HEK293T (cell line): ENCODE results near the gene AEBP1.

Source experiments
- CTCF ChIA-PET: fragments of 350-600 bp; formaldehyde crosslinking; extraction: SDS; loops from one replicate; lab custom pipeline; 2021; ENCODE audit warnings: antibody characterized with exemption, inconsistent platforms; lab: Yijun Ruan, JAX
- POLR2A ChIA-PET: fragments of 350-600 bp; formaldehyde crosslinking; extraction: SDS; loops from one replicate; lab custom pipeline; 2020; ENCODE audit warnings: antibody characterized with exemption, inconsistent platforms; lab: Yijun Ruan, JAX
- DNase-seq: peaks from one replicate; pipeline ENCODE4 v3.0.0; 2012; ENCODE audit warnings: mixed read lengths; ENCODE audit errors: extremely low spot score
- ARNT ChIP-seq: fragments of 450-650 bp; IDR thresholded peaks from 2 replicates; pipeline ENCODE4 v1.6.1; 2017; ENCODE audit warnings: mild to moderate bottlenecking
- BHLHE40 ChIP-seq: fragments of 450-650 bp; IDR thresholded peaks from 2 replicates; pipeline ENCODE4 v1.6.1; 2016; ENCODE audit warnings: mild to moderate bottlenecking, moderate library complexity, borderline replicate concordance
- CTBP1 ChIP-seq: fragments of 450-650 bp; IDR thresholded peaks from 2 replicates; pipeline ENCODE4 v1.6.1; 2016; ENCODE audit warnings: borderline replicate concordance
- ELF4 ChIP-seq: fragments of 450-650 bp; IDR thresholded peaks from 2 replicates; pipeline ENCODE4 v1.6.1; 2017; ENCODE audit warnings: antibody characterized with exemption
- FOXA1 ChIP-seq: fragments of 450-650 bp; IDR thresholded peaks from 2 replicates; pipeline ENCODE4 v1.6.1; 2016; ENCODE audit warnings: mild to moderate bottlenecking
- FOXK2 ChIP-seq: fragments of 450-650 bp; IDR thresholded peaks from 2 replicates; pipeline ENCODE4 v1.6.1; 2016; ENCODE audit warnings: mild to moderate bottlenecking
- FOXM1 ChIP-seq: fragments of 450-650 bp; IDR thresholded peaks from 2 replicates; pipeline ENCODE4 v1.6.1; 2017; ENCODE audit warnings: mild to moderate bottlenecking, borderline replicate concordance
- HDGF ChIP-seq: fragments of 450-650 bp; IDR thresholded peaks from 2 replicates; pipeline ENCODE4 v1.6.1; 2017; ENCODE audit warnings: antibody characterized with exemption, borderline replicate concordance
- L3MBTL2 ChIP-seq: fragments of 450-650 bp; conservative IDR thresholded peaks from 2 replicates; pipeline ENCODE4 v1.6.1; 2016; ENCODE audit warnings: mild to moderate bottlenecking
- LEF1 ChIP-seq: fragments of 450-650 bp; IDR thresholded peaks from 2 replicates; pipeline ENCODE4 v1.6.1; 2017; ENCODE audit warnings: mild to moderate bottlenecking, borderline replicate concordance
- NFRKB ChIP-seq: fragments of 450-650 bp; IDR thresholded peaks from 2 replicates; pipeline ENCODE4 v1.6.1; 2016; ENCODE audit warnings: mild to moderate bottlenecking, moderate library complexity
- SP1 ChIP-seq: fragments of 450-650 bp; IDR thresholded peaks from 2 replicates; pipeline ENCODE4 v1.6.1; 2017
- SUZ12 ChIP-seq: fragments of 450-650 bp; IDR thresholded peaks from 2 replicates; pipeline ENCODE4 v1.6.1; 2016; ENCODE audit warnings: mild to moderate bottlenecking
- TARDBP ChIP-seq: fragments of 450-650 bp; IDR thresholded peaks from 2 replicates; pipeline ENCODE4 v1.6.1; 2016
- ZNF384 ChIP-seq: fragments of 450-650 bp; IDR thresholded peaks from 2 replicates; pipeline ENCODE4 v1.6.1; 2016
- TF ChIP-seq, protein P1 (sequence below): fragments of 450-650 bp; IDR thresholded peaks from 2 replicates; pipeline ENCODE4 v1.6.1; 2016

Gene AEBP1

DNA sequence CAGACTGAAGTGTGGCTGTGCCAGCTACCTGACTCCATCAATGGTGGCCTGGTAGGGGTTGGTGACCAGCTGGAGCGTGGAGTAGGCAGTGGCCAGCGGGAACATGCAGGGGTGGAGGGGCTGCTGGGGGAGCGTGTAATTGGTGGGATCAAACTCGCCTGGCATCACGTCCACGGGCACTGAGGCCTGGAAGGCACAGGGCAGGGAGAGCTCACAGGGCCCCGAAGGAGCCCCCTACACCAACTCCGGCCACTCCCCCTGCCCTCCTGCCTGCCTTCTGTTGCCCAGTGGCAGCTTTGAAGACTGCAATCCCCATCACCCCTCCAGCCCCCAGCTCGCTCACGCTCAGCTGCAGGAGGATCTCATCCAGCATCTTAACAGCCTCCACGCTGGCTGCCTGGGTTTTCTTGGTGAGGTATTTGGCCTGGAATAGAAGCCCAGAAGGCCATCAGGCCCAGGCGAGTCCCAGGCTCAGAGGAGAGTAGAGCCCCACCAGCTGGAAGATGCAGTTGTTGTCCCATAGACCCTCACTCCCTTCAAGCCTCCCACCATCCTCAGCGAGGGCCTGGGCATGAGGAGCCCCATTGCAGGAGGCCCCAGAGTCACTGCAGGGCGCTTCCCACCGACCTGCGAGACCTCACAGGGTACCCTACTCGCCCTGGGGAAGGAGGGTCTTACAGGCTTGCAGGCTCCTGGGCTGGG is 12.1 kb downstream of the AEBP1 start:
- CTCF ChIA-PET, result interaction anchor here (1.8 kb wide), 1 partner anchor 44 kb away, joined by 4 read pairs; no protein-coding TSS in a partner anchor
- no peak for DNase-seq

DNA sequence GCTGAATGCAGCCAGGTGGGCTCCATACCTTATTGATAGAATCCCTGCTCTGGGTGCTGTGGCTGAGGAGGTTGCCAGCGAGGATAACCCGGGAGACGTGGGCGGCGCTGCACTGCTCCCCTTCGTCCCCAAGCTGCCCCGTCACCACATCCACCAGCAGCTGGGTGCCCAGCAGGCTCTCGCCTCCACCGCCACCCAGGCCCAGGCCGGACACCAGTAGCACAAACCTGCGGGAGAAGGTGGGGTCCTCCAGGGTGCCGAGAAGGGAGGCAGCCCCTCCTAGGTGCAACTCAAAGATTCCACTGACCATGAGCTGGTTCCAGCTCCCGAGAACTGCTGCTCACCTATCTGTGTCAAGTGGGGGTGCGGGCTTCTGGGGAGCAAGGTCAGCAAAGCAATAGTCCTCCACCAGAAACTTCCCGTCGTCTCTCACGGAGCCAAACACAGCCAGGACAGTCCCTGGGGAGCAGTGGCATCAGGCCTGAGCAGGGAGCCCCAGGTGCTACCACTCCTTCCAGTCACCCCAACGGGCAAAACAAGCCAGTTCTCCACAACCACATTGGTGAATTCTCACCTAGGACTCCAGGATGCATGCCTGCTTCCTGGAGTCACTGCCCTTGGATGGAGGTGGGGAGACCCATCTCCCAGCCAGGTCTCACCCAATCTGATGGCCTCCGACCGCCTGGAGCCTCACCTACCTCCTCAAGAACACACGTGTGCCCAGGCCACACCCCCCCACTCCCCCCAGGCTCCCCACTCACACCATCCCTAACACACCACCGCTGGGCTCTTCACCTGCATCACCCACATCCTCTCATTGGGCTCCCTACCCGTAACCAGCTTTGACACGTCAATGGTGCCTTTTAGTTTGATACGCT is 12.9 kb downstream of the AEBP1 start:
- DNase-seq, result no peak
- CTCF ChIA-PET, result no interaction called here
- no peak for TF ChIP-seq LEF1
- TF ChIP-seq ZNF384, result no peak
- TF ChIP-seq L3MBTL2, result no peak
- POLR2A ChIA-PET, result interaction anchor here (0.7 to 3.2 kb wide), 4 partner anchors 7 to 21 kb away, joined by 3 to 11 read pairs (median 4); partner anchors contain the start of gene POLD2

More for the DNA sequence above, 12.1 kb downstream of the AEBP1 start:
- POLR2A ChIA-PET, result interaction anchor here (1.0 to 3.2 kb wide), 4 partner anchors 8 to 21 kb away, joined by 3 to 11 read pairs (median 3); partner anchors contain the start of gene POLD2
- TF ChIP-seq L3MBTL2 (no peak), FOXM1 (no peak), ELF4 (no peak), FOXA1 (no peak), TARDBP (no peak), SP1 (no peak), HDGF (no peak), BHLHE40 (no peak), ZNF384 (no peak), FOXK2 (no peak), NFRKB (no peak)
- TF ChIP-seq, protein P1, sequence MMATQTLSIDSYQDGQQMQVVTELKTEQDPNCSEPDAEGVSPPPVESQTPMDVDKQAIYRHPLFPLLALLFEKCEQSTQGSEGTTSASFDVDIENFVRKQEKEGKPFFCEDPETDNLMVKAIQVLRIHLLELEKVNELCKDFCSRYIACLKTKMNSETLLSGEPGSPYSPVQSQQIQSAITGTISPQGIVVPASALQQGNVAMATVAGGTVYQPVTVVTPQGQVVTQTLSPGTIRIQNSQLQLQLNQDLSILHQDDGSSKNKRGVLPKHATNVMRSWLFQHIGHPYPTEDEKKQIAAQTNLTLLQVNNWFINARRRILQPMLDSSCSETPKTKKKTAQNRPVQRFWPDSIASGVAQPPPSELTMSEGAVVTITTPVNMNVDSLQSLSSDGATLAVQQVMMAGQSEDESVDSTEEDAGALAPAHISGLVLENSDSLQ, result no peak

DNA sequence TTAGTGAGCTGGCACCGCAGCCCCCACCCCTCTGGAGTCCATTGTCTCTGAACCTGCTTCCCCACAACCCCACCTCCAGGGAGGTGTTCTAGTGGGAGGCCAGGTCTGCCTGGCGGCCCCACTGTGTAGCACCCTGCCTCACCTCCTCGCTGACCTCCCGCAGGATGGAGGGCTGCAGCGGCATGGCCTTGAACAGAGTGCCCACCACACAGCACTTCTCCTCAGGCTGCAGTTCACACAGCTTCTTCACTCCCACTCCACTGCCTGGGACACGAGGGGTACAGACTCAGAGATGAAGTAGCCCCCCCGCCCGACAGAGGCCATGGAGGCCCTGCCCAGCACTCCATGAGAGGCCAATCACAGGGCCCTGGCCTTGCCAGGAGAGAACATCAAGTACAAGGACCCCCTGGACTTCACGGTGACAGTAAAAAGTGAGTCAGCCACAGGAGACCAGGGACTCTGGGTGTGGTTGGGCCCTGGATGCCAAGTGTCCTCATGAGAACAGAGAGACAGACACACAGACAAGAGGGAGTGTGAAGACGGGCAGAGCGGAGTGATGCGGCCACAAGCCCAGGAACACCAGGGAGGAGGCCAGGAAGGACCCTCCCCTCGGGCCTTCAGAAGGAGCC is 13.8 kb downstream of the AEBP1 start:
- CTCF ChIA-PET, result no interaction called here
- DNase-seq, result no peak
- no peak for TF ChIP-seq SUZ12
- TF ChIP-seq ARNT, result no peak
- TF ChIP-seq ZNF384, result no peak
- no peak for TF ChIP-seq FOXK2
- no peak for TF ChIP-seq FOXM1
- no peak for TF ChIP-seq SP1
- POLR2A ChIA-PET, result no interaction called here

DNA sequence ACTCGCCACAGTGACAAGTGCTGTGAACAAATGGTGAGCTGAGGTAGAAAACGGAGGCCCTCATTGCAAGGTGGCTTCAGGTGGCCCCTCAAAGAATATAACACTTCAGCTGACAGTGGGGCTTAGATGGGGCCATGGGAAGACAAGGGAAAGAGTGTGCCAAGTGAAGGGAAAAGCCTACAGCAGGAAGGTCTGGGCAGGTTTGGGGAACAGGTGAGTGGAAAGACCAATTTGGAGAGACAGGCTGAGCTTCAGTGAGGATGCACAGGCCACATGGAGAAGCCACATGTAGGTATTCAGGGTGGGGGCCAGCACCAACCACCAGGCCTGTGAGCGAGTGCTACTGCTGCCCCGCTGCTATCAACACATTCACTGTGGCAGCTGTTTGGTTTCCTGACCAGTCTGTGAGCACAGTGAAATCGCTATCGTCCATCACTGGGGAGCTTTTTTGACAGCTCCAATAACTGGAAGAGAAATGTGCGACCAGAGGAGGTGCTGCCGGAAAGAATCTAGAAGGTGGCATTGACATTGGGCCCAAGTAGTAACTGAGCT is 15.8 kb downstream of the AEBP1 start:
- DNase-seq, result no peak
- TF ChIP-seq L3MBTL2, result no peak
- no peak for TF ChIP-seq BHLHE40
- TF ChIP-seq, protein P1, result no peak
- TF ChIP-seq CTBP1, result no peak
- no peak for TF ChIP-seq TARDBP
- TF ChIP-seq LEF1, result no peak
- no peak for TF ChIP-seq SP1
- no peak for TF ChIP-seq HDGF
- no peak for TF ChIP-seq NFRKB
- no peak for TF ChIP-seq FOXK2
- no peak for TF ChIP-seq ARNT
- TF ChIP-seq ZNF384, result no peak
- no peak for TF ChIP-seq SUZ12
- TF ChIP-seq FOXM1, result no peak
- TF ChIP-seq ELF4, result no peak
- TF ChIP-seq FOXA1, result no peak
- ChIA-PET POLR2A (interaction anchor here (0.9 kb wide), 1 partner anchor 47 kb away, joined by 3 read pairs; no protein-coding TSS in a partner anchor), CTCF (no interaction called here)

DNA sequence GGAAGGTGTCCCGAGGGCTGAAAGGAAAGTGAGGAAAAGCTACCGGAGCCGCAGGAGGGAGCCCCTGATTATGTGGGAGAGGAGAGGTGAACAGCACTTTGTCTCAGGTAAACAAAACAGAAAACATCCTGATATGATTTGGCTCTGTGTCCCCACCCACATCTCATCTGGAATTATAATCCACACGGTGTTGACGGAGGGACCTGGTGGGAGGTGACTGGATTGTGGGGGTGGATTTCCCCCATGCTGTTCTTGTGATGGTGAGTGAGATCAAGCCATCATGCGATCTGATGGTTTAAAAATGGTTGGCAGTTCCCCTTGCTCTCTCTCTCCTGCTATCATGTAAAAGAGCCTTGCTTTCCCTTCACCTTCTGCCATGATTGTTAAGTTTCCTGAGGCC is 16.2 kb downstream of the AEBP1 start:
- DNase-seq, result no peak
- CTCF ChIA-PET, result no interaction called here
- TF ChIP-seq L3MBTL2 (no peak), FOXK2 (no peak), CTBP1 (no peak), BHLHE40 (no peak), FOXM1 (no peak), HDGF (no peak), TARDBP (no peak), LEF1 (no peak), NFRKB (no peak), SUZ12 (no peak), SP1 (no peak), ELF4 (no peak), ARNT (no peak), ZNF384 (no peak), FOXA1 (no peak)
- TF ChIP-seq, protein P1, result no peak
- POLR2A ChIA-PET, result interaction anchor here (0.9 kb wide), 1 partner anchor 48 kb away, joined by 3 read pairs; no protein-coding TSS in a partner anchor
